Keratinocyte (primary cell): ENCODE data around the gene TP53AIP1. TPM values are rescaled to one million over a fixed set of nuclear protein-coding genes. Genes with fewer than 3 reads are reported as not detected.

Source experiments
- DNase-seq: peaks from one replicate; pipeline ENCODE4 v3.0.0-alpha.2; 2011; ENCODE audit warnings: low read depth, missing footprints, low spot score
- FAIRE-seq: peaks from 2 replicates; lab custom pipeline; 2011; peaks lifted over from hg19 to GRCh38; lab: Jason Lieb, UNC
- H2AFZ ChIP-seq: 2 replicates; pipeline ENCODE4 v1.6.0; 2012; ENCODE audit warnings: low read length, control low read depth, inconsistent platforms; ENCODE audit not compliant: control insufficient read depth
- H3K27ac ChIP-seq: 2 replicates; pipeline ENCODE4 v1.5.1; 2011; ENCODE audit warnings: low read length; ENCODE audit not compliant: control insufficient read depth, insufficient read depth
- H3K27me3 ChIP-seq: 3 replicates; pipeline ENCODE4 v1.6.0; 2011; ENCODE audit warnings: low read length; ENCODE audit not compliant: control insufficient read depth, insufficient read depth; ENCODE audit errors: extremely low read depth
- H3K36me3 ChIP-seq, 2 experiments: 2 replicates in 1 of 2; 3 replicates in 1 of 2; pipeline ENCODE4 v1.5.1; 2011; ENCODE audit warnings: low read length in 2 of 2, mild to moderate bottlenecking in 1 of 2; ENCODE audit not compliant: control insufficient read depth in 2 of 2, insufficient read depth in 2 of 2; ENCODE audit errors: extremely low read depth in 1 of 2
- H3K4me1 ChIP-seq: 3 replicates; pipeline ENCODE4 v1.5.1; 2011; ENCODE audit warnings: low read length; ENCODE audit not compliant: control insufficient read depth, insufficient read depth; ENCODE audit errors: extremely low read depth
- H3K4me2 ChIP-seq: 3 replicates; pipeline ENCODE4 v1.6.0; 2011; ENCODE audit warnings: low read depth, low read length; ENCODE audit not compliant: control insufficient read depth, insufficient read depth; ENCODE audit errors: extremely low read depth
- H3K4me3 ChIP-seq, 3 experiments: fragments of 200-600 bp in 1 of 3; sonication (generic) in 1 of 3; 2 replicates in 2 of 3; 3 replicates in 1 of 3; pipeline ENCODE4 v1.5.1; 2011 to 2016; ENCODE audit warnings: low read length in 3 of 3, mild to moderate bottlenecking in 3 of 3, control low read depth in 2 of 3, inconsistent platforms in 1 of 3, low read depth in 1 of 3, mixed read lengths in 1 of 3, mixed run types in 1 of 3, moderate library complexity in 1 of 3; ENCODE audit not compliant: control insufficient read depth in 2 of 3, insufficient read depth in 2 of 3; ENCODE audit errors: extremely low read depth in 1 of 3
- H3K79me2 ChIP-seq: 2 replicates; pipeline ENCODE4 v1.6.0; 2012; ENCODE audit warnings: low read length; ENCODE audit not compliant: control insufficient read depth, insufficient read depth
- H3K9ac ChIP-seq: 3 replicates; pipeline ENCODE4 v1.6.0; 2011; ENCODE audit warnings: low read length; ENCODE audit not compliant: control insufficient read depth, insufficient read depth; ENCODE audit errors: extremely low read depth
- H3K9me1 ChIP-seq: 3 replicates; pipeline ENCODE4 v1.6.0; 2011; ENCODE audit warnings: low read length; ENCODE audit not compliant: control insufficient read depth, insufficient read depth; ENCODE audit errors: extremely low read depth
- H3K9me3 ChIP-seq: 2 replicates; pipeline ENCODE4 v1.5.1; 2012; ENCODE audit warnings: low read depth, low read length; ENCODE audit not compliant: control insufficient read depth
- H4K20me1 ChIP-seq: 3 replicates; pipeline ENCODE4 v1.6.0; 2011; ENCODE audit warnings: low read length; ENCODE audit not compliant: control insufficient read depth, insufficient read depth; ENCODE audit errors: extremely low read depth
- CTCF ChIP-seq, 3 experiments: IDR thresholded peaks in 1 of 3; conservative IDR thresholded peaks in 1 of 3; optimal IDR thresholded peaks in 1 of 3; 2 replicates in 2 of 3; 3 replicates in 1 of 3; pipeline versions ENCODE3 to v1.5.1; 2011; ENCODE audit warnings: low read length in 3 of 3, mild to moderate bottlenecking in 3 of 3, moderate library complexity in 2 of 3, control low read depth in 1 of 3, inconsistent platforms in 1 of 3; ENCODE audit not compliant: insufficient read depth in 2 of 3; ENCODE audit errors: extremely low read depth in 1 of 3
- EZH2 ChIP-seq: IDR thresholded peaks from one replicate; pipeline ENCODE4 v1.6.1; 2012; ENCODE audit warnings: inconsistent platforms, mild to moderate bottlenecking, low read length, moderate library complexity
- dilution Hi-C: fragments of 300-500 bp; cut with MboI; formaldehyde crosslinking; loops from one replicate; pipeline ENCODE4 v1.7.0; 2020; ENCODE audit warnings: low sequenced_read_pairs; ENCODE audit not compliant: extremely low pct_ligation_motif_present
- polyA plus RNA-seq, 5 experiments: library from polyadenylated mRNA; depleted of rRNA in 3 of 5; stranded (reverse) in 3 of 5; stranded (forward) in 1 of 5; unstranded in 1 of 5; fragments of >200 nt; gene quantifications; 1 replicate in 1 of 5; 2 replicates in 3 of 5; 3 replicates in 1 of 5; pipeline versions ENCODE4 v1.2.1 to v1.2.3, GENCODE V29; 2011 to 2012; ENCODE audit warnings: missing spikeins in 2 of 5, low read depth in 1 of 5, low replicate concordance in 1 of 5

The TP53AIP1 gene
- polyA plus RNA-seq, 1 donor (not counting 4 experiments of a cell fraction or from before 2014, with no cell fraction given) = 37.1 TPM

DNA sequence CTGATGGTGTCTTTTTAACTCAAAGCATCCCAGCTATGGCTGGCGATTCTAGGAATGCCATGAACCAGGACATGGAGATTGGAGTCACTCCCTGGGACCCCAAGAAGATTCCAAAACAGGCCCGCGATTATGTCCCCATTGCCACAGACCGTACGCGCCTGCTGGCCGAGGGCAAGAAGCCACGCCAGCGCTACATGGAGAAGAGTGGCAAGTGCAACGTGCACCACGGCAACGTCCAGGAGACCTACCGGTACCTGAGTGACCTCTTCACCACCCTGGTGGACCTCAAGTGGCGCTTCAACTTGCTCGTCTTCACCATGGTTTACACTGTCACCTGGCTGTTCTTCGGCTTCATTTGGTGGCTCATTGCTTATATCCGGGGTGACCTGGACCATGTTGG is 31.4 kb downstream of the TP53AIP1 start:
- no peak overlapping the region for H3K4me2 ChIP-seq
- H3K27me3 ChIP-seq = no peaks in the 10 kb centered on the region
- no peak overlapping the region for H3K4me3 ChIP-seq
- H2AFZ ChIP-seq = no peak overlapping the region
- peaks cover 44% of the 10 kb centered on the region for H3K4me1 ChIP-seq
- H3K36me3 ChIP-seq = no peaks in the 10 kb centered on the region
- dilution Hi-C loops = no loop called here
- DNase-seq (no peak), FAIRE-seq (no peak)
- no peaks in the 10 kb centered on the region for H4K20me1 ChIP-seq
- TF ChIP-seq CTCF (optimal IDR thresholded peaks at IDR 0.05 in 1 of 3, IDR thresholded peaks at IDR 0.05 in 1 of 3, conservative IDR thresholded peaks at IDR 0.05 in 1 of 3; ENCODE audit: extremely low read depth in 1 of 3, insufficient read depth in 2 of 3, low read length in 3 of 3) = no peak
- TF ChIP-seq EZH2 = no peak
- no peak overlapping the region for H3K27ac ChIP-seq
- H3K79me2 ChIP-seq = no peaks in the 10 kb centered on the region
- H3K9me3 ChIP-seq = no peaks in the 10 kb centered on the region
- H3K9me1 ChIP-seq = no peaks in the 10 kb centered on the region
- H3K9ac ChIP-seq = no peak overlapping the region

DNA sequence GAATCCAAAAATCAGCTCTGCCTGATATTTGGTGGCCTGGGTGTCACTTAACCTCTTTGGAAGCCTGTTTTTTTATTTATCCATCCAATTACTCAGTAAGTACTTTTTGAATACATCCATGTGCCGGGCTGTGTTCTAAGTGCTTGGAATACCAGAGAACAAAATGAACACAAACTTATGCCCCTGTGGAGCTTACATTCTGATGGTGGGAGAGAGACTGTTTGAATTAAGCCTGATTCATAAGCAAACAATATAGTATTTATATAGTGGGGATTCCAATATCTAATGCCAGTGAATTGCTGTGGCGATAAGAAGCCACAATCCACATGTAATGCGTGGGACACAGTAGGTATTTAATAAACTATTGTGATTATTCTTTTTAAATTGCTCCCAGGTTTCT is 32.1 kb downstream of the TP53AIP1 start:
- Histone ChIP-seq H3K79me2 (no peaks in the 10 kb centered on the region), H3K9me1 (no peaks in the 10 kb centered on the region), H3K27me3 (no peaks in the 10 kb centered on the region), H3K4me3 (no peak overlapping the region), H3K4me1 (peaks cover 47% of the 10 kb centered on the region), H3K9me3 (no peaks in the 10 kb centered on the region), H3K36me3 (no peaks in the 10 kb centered on the region), H3K27ac (no peak overlapping the region), H3K9ac (no peak overlapping the region), H3K4me2 (no peak overlapping the region), H4K20me1 (no peaks in the 10 kb centered on the region), H2AFZ (no peak overlapping the region)
- FAIRE-seq (no peak), DNase-seq (no peak)
- dilution Hi-C loops = no loop called here
- TF ChIP-seq EZH2 = no peak
- no peak for TF ChIP-seq CTCF (optimal IDR thresholded peaks at IDR 0.05 in 1 of 3, IDR thresholded peaks at IDR 0.05 in 1 of 3, conservative IDR thresholded peaks at IDR 0.05 in 1 of 3; ENCODE audit: extremely low read depth in 1 of 3, insufficient read depth in 2 of 3, low read length in 3 of 3)
